PFSK-1 (cell line): Measurements from ENCODE around the gene CCL17.
A peak's percentile ranks its signal among the peaks of the same experiment; 100 is the strongest.

Experiments
- FOXP2 ChIP-seq: optimal IDR thresholded peaks from 2 replicates; pipeline ENCODE3; 2011; ENCODE audit warnings: borderline replicate concordance, control low read depth, inconsistent platforms; ENCODE audit not compliant: insufficient read depth; ENCODE audit errors: extremely low read length, extremely low read depth
- POLR2AphosphoS5 ChIP-seq: IDR thresholded peaks from 2 replicates; pipeline ENCODE4 v1.6.1; 2012; ENCODE audit warnings: low read depth, mild to moderate bottlenecking, control low read depth, low read length, moderate library complexity
- REST ChIP-seq, 2 experiments: IDR thresholded peaks; 2 replicates each; pipeline versions ENCODE4 v1.6.1 to v1.8.0; 2011 to 2012; ENCODE audit warnings: low read depth in 2 of 2, low read length in 2 of 2, control low read depth in 1 of 2, inconsistent platforms in 1 of 2, mild to moderate bottlenecking in 1 of 2, moderate library complexity in 1 of 2; ENCODE audit not compliant: insufficient read depth in 1 of 2
- SIN3A ChIP-seq: IDR thresholded peaks from 2 replicates; pipeline ENCODE4 v1.6.1; 2012; ENCODE audit warnings: mild to moderate bottlenecking, low read length, moderate library complexity, borderline replicate concordance; ENCODE audit not compliant: insufficient read depth
- TAF1 ChIP-seq: IDR thresholded peaks from 2 replicates; pipeline ENCODE4 v1.6.1; 2012; ENCODE audit warnings: low read length, control low read depth, borderline replicate concordance; ENCODE audit not compliant: insufficient read depth

Gene CCL17

GRCh38 chr16:57445510-57445909 is 40.9 kb downstream of the CCL17 start:
- TF ChIP-seq TAF1: no peak
- no peak for TF ChIP-seq SIN3A
- no peak for TF ChIP-seq FOXP2
- TF ChIP-seq POLR2AphosphoS5: no peak
- no peak for TF ChIP-seq REST (IDR thresholded peaks at IDR 0.05; ENCODE audit: insufficient read depth in 1 of 2, low read depth in 2 of 2, low read length in 2 of 2)

GRCh38 chr16:57446531-57447185 is 42.1 kb downstream of the CCL17 start:
- no peak for TF ChIP-seq SIN3A
- no peak for TF ChIP-seq TAF1
- TF ChIP-seq FOXP2: no peak
- no peak for TF ChIP-seq POLR2AphosphoS5
- TF ChIP-seq REST (IDR thresholded peaks at IDR 0.05; ENCODE audit: insufficient read depth in 1 of 2, low read depth in 2 of 2, low read length in 2 of 2): no peak

GRCh38 chr16:57447186-57447962 is 42.8 kb downstream of the CCL17 start, which contains the start of the genes CIAPIN1 and COQ9:
Gene CIAPIN1 (minus strand): TSS chr16:57447385. CDS start chr16:57440928, 6,457 bp downstream.
Gene COQ9 (plus strand): TSS chr16:57447479. CDS start chr16:57447506, 27 bp downstream.
- TF ChIP-seq TAF1 (peak; percentile 99), POLR2AphosphoS5 (peak; percentile 93), SIN3A (peak; percentile 81; the same call in 1 of the 2 replicates), FOXP2 (peak; percentile 16), REST (IDR thresholded peaks at IDR 0.05; ENCODE audit: insufficient read depth in 1 of 2, low read depth in 2 of 2, low read length in 2 of 2) (peak; percentile 24 to 55; a peak in 1 of 4 replicates)

GRCh38 chr16:57452021-57452420 is 47.5 kb downstream of the CCL17 start:
- no peak for TF ChIP-seq POLR2AphosphoS5
- no peak for TF ChIP-seq FOXP2
- no peak for TF ChIP-seq SIN3A
- no peak for TF ChIP-seq TAF1
- no peak for TF ChIP-seq REST (IDR thresholded peaks at IDR 0.05; ENCODE audit: insufficient read depth in 1 of 2, low read depth in 2 of 2, low read length in 2 of 2)
